ENCODE results near the gene C22orf23.
"Not testable (repeated sequence)": the region's sequence is repeated elsewhere in the genome, so short reads cannot be mapped to it uniquely, and the experiment has no call there.

The C22orf23 gene

DNA sequence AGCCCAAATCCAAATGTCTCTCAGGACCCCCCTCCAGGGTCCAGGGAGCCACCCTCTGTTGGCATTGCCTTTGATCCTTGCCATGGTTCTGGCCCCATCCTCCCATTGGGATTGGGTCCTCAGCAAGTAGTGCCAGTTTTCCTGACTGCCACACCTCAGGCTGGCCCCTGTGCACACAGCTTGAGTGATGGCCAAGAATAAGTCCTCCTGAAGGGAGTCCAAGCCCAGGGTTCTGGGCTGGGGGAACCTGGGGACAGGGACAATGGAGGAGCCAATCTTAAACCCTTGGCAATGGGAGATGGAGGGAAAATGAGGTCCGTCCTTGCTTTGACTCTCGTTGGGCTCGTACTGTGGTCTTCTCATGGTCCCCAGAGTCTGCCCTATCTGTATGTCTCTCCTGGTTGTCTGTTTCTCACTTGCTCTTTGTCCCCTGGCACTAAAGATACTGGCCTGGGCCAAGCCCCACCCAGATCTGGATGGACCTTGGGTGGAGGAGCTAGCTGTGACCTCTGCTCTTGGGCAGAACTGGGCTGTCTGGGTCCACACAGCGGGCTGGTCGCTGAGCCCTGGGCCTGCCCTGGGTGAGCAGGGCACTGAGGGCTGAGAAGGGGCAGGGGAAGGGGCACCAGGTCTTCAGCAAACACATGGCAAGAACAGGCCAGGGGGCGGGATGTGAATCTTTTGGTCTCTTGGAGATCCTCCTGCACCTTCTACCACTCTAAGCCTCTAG lies 28.0 kb upstream of the C22orf23 start:
- DNase-seq: no peak

DNA sequence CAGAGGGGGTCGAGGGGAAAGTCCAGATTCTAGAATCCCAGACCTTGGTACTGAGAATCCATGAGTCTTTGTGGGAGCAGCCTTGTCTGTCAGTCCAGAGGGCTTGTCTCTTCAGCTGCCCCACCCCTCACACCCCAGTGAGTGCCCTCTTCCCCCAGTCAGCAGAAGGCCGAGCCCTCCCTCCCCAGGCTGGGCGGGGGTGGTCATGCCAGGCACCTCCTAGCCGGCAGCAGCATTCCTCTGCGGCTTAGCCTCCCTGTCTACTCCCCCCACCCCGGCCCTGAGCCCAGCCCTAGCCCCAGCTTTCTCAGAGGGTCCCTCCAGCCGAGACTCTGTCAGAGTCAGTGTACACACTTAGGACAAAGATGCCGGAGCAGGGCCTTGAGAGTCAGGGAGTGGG lies 26.4 kb upstream of the C22orf23 start:
- DNase-seq: no peak

DNA sequence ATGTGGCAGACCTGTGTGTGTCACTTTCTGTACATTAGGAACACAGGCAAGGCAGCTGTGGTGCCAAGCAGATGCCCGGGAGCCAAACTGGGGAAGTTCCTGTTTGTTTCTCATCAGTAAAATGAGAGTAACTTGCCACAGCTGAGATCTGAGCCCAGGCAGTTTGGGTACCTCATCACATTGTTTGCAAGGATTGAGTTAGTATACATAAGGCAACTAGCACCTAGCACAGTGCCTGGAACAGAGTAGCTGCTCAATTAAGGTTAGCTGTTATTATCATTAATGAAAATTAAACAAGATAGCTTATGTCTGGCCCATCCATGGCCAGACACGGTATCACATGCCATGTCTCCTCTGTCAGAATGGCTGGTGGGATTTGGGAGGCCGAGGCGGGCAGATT lies 23.1 kb upstream of the C22orf23 start:
- DNase-seq: no peak

DNA sequence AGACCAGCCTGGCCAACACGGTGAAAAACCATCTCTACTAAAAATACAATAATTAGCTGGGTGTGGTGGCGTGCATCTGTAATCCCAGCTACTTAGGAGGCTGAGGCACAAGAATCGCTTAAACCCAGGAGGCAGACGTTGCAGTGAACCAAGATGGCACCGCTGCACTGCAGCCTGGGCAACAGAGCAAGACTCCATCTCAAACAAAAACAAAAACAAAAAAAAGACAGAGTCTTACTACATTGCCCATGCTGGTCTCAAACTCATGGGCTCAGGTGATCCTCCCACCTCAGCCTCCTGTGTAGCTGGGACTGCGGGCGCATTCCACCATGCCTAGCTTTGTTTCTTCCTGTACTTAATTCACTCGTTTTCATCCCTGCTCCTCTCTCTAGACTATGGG lies 22.6 kb upstream of the C22orf23 start:
- DNase-seq: not testable (repeated sequence)

DNA sequence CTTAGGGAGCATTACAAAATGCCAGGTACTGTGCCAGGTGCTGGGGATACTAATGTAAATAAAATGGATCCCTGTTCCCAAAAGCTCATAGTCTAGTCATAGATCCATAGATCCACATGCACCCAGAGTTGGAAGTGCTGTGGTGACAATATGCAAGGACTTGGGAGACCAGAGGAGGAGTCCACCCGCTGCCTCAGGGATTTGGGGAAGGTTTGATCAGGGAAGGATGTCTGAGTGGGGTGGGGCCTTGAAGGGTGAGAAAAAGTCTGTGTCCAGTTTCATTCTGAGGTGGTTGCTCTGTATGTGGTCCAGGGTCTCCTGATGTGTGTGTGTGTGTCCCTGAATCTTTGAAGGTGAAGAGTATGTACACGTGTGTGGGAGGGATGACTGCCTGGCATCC lies 21.8 kb upstream of the C22orf23 start:
- no peak for DNase-seq

DNA sequence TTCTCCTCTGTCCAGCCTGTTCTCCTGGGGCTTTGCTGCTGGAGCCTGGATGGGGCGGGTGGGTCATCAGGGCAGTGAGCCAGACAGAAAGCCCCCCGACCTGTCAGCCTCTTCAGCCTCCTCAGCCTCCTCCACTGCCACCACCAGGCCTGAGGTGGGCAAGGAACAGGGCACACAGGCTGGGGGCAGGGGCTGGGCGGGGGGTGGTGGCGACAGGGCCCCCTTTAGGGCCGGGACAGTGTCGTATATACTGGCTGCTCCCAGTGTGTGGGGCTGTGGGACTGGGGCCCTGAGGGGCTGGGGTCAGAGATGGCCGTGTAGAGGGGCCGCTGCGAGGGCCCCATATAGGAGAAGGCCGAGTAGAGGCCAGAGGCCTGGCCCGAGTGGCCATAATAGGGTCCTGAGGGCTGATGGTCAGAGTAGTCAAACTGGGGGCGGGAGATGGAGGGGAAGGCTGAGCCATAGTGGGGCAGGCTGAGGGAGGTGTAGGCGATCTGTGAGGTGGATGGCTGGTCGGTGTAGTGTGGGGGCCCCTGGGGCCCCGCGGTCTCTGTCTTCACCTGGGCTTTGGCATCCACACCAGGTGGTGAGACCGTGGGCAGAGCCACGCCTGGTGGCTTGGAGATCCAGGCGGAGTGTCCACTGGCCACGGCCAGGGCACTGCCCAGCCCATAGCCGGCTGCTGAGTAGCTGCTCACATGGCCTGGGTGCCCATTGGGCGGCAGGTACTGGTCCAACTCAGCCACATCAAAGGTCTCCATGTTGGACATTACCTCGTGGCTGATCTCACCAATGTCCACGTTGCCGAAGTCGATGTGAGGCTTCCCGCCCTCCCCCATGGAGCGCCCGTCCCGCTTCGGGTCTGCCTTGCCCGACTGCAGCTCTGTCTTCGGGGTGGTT lies 20.1 kb upstream of the C22orf23 start:
- DNase-seq: no peak

DNA sequence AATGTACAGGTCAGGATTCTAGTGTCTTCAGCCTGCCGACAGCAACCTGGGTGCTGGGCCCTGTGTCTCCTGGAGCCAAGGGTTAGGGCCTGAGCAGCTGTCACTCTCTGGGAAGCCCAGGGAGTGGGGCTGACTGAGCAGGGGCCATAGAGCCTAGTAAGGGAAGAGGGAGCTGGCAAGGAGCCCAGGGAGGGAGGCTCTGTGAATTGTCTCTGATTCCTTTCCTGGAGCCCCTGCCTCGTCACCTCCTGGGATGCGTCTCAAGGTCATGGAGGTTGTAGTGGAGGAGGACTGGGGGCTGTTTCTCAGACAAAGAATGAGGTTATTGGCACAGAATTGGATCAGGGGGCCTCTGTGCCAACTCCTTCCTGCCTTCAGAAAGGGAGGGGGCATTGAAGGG lies 19.1 kb upstream of the C22orf23 start:
- no peak for DNase-seq

DNA sequence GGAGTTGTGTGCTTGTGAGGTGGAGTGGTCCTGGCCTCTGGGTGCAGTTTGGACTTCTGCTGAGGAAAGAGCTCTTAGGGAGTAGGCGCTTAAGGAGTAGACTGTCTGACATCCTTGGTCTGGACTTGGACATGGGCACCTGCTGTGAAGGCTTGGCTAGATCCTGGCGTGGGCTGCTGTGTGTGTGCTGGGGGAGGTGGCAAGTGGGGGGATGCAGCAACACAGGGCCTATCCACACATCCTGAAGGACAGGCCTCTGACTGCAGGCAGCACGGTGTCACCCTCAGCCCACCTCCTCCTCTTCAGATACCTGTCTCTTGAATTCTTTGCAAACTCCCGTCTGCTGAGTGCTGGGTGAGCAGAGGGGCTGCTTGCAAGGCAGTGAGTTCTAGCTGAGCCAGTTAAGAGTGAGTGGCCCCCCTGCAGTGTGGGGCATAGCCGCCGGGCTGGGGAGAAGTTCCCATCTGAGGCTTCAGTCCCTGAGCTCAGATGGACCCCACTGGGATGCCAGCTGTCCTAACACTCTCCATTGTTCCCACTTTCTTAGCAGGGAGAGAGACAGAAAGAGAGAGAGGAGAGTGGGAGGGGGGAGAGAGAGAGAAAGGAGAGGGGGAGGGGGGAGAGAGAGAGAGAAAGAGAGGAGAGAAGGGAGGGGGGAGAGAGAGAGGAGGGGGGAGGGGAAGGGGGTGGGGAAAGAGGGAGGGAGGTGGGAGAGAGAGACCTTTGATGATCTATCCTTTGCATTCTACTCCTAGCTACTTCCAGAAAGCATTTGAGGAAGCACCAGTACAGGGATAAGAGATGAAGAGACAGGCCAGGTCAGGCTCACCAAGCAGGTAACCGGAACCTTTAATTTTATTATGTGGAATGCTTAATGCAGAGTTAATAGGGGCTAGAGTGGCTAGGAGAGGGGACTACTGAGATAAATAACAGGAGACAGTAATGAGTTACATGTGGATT lies 18.4 kb upstream of the C22orf23 start:
- no peak for DNase-seq

DNA sequence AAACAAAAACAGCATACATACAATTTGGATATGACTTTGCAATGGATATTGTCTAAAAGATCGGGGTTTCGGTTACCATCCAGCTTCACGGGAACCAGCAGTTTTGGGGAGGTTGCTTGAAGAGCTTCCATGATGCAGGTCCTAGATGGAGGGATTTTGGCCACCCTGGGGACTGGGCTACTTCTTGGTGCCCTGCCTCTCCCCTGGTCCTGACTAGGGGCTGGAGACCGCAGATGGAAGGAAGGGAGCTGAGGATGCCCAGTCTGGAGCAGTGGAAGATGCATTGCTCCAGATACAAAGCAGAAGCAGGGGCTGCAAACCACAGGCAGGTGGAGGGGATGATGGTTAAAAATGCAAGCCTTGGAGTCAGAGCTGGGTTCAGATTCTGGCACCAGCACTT lies 17.5 kb upstream of the C22orf23 start:
- no peak for DNase-seq

DNA sequence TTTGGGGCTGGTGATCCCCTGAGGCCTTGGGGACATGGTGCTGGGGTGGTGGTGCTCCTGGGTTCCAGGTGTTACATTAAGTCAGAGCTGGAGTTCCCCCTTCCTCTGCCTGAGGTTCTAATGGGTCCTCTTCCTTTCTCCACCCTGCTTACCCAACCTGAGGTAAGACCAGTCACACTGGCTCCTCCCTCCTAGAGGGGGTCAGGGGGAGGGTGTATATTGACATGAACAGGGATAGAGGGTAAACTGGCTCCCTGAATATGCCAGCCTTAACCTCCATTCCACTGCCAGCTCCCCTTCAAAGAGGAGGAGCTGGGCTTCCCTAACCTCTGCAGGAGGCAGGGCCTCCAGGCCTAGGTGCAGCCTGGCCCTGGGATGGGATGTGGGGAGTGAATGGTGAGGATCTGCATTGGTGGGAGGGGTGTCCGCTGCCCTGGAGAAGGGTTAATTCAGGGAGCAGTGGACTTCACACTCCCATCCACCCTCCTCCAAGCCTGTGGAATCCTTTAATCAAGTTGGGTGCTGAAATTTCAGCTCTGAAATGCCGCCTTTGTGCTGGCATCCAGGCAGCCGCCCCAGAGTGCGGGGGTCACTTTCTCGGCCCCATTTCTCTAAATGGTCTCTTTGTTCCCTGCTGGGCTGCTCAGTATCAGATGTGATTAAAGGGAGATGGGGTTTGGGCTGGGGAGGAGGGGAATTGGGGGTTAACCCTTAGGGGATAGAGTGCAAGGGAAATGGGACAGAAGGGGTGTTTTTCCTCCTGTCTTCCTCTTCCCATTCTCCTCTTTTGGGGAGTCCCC lies 15.3 kb upstream of the C22orf23 start:
- DNase-seq: no peak

DNA sequence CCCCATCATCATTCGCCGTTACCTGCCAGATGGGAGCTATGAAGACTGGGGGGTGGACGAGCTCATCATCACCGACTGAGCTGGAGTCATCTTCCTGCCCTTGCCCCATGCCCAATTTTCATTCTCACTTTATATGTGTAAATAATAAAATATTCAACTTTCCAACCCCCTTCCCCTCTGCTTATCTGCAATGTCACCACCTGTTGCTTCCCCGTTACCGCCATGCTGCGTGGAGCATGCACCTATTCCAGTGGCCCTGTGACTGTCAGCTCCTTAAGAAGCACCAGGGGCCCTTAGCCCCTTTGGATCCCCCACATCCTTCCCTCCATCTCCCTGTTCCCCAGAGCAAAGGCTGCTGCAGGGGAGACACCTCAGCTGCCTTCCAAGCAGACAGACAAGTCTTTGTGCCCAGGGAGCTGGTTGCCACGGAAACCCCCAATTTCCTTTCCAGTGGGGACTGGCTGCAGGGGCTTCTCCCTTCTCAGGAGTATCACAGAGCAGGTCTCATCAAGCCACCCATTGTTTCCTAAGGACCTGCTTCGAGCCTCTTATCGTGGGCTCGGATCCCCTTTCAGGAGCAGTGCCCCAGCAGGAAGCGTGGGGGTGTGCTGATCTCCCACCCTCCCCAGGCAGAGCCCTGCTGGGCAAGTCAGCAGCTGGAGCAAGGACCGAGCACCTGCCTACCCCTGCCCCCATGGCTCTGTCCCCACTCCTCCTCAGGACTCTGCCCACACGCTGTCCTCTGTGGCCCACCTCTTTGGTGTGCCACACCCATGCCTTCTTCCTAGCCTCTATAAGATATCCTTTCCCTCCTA lies 14.4 kb upstream of the C22orf23 start:
- DNase-seq: no peak

DNA sequence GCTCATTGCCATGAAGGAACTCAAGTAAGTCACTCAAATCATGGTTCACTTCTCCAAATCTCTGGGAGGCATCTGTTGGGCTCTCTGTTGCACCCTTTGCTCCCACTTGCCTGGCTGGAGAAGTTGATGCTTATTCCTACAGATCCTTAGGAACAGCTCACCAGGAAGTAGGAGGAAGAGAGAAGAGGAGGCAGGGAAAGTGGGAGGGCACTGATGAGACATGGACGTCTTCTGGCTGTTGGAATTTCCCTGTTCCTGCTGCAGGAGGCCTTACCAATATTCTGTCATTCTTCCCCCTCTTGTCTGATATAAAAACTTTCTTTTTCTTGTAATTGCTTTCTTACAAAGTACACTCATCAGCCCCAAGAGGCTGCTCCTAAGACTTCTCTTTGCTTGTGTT lies 13.7 kb upstream of the C22orf23 start:
- DNase-seq: no peak

DNA sequence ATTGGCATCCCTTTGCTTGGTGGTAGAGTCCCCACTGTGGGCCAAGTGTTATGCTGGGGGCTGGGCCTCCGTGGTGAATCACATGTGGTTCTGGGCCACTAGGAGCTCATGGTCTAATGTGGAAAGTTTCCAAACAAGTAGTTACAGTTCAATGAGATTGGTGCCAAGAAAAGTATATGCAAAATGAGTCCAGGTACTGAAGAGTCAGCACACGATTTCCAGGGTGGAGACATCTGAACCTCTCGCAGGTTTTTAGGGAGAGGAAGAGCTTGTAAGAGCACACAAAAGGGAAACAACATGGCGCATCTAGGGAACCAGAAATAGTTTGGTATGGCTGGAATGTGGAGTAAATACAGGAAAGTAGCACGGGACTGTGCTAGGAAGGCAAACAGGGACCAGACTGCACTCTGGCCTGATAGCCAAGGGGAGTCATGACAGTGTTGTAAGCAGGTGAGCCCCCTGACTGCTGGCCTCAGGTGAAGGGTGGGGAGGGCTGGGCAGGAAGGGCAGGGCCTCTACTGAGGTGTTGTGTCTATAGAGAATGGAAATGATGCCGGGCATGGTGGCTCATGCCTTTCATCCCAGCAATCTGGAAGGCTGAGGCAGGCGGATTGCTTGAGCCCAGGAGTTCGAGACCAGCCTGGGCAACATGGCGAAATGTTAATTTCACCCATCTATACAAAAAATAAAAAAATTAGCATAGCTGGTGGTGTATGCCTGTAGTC lies 12.7 kb upstream of the C22orf23 start:
- DNase-seq: no peak

DNA sequence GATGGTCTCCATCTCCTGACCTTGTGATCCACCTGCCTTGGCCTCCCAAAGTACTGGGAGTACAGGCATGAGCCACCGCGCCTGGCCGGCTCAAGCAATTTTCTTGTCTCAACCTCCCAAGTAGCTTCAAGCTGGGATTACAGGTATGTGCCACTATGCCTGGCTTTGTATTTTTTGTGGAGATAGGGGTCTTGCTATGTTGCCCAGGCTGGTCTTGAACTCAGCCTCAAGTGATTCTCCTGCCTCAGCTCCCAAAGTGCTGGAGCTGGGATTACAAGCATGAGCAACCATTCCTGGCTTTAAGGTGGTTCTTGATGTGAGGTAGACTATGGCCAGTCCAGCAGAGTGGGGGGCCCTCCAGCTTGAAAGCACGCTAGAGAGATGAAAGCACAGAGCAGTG lies 7.7 kb upstream of the C22orf23 start:
- no peak for DNase-seq

DNA sequence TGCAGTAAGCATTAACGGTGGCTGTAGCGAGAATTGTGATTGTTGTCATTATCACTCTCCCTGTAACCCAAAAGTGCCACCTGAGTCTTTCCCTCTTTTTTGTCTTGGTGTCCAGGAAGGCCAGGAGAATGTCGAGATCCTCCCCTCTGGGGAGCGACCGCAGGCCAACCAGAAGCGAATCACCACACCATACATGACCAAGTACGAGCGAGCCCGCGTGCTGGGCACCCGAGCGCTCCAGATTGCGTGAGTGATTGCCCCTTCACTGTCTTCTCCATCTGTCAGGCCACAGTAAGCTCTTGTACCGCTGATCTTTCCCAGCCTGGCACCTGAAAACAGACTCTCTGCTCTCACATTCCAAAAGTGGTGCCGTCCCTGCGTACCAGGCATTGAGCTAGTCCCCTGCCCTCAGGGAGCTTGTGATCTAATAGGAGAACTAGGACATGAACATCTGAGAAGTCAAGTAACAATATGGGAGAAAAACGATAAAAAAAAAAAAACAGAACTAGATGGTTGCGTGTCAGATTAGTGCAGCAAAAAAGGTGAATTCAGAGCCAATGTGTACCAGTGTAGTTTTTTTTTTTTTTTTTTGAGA lies 5.9 kb upstream of the C22orf23 start:
- no peak for DNase-seq

DNA sequence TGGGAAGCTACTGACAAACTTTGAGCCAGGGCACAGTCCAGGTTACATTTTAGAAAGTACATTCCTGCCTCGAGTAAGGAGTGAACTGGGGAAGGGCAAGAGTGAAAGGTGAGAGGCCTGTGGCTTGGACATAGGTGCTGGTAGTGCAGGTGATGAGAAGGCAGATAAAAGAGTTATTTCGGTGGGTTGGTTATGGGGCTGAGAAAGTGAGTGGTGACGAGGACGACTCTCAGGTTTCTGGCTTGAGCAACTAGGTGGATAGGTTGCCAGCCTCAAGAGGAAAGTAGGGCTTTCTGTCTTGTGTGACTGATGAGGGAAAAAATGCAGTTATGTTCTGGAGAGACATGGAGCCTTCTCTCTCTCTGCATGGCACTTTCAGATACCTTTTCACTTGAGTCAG lies 3.8 kb upstream of the C22orf23 start:
- no peak for DNase-seq

DNA sequence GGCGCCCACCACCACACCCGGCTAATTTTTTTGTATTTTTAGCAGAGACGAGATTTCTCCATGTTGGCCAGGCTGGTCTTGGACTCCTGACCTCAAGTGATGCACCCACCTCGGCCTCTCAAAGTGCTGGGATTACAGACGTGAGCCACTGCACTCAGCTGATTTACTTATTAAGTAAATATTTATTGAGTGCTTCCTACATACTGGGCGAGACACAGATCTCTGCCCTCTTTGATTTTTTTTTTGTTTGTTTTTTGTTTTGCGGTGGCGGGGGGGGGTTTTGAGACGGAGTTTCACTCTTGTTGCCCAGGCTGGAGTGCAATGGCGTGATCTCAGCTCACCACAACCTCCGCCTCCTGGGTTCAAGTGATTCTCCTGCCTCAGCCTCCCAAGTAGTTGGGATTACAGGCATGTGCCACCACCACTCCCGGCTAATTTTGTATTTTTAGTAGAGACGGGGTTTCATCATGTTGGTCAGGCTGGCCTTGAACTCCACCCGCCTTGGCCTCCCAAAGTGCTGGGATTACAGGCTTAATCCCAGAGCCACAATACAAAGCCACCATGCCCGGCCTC lies 2.5 kb upstream of the C22orf23 start:
- not testable (repeated sequence) for DNase-seq

DNA sequence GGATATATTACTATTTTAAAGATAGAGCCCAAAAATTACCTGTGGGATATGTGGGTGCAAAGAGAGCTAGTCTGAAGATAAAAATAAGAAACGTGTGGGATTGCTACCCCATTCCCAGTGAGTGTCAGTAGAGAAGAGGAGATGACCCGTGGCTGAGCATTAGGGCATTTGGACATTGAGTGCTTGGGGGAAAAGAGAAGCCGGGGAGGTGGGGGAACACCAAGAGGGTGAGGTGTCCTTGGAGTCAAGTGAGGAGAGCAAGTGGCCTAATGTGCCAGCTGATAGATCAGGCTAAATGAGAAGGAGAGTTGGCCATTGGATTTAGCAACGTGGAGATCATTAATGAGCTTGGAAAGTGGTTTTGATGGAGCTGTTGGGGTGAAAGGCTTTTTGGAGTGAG lies 1.3 kb upstream of the C22orf23 start:
- DNase-seq: no peak

DNA sequence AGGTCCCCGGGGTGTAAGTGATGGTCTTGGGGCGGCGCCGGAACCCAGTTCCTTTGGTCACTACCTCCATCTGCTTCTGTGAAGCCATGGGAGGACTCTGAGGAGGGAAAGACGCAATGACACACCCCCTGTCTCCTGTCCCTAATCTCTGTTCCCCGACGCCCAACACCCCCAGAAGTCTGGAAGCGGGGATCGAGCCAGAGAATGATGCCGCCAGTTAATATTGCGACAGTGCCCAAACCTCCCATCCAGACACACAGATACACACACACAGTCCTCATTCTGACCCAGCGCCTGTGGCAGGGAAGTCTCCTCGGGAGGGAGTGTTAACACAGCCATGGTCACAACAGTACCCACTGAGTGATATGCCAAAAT lies 352 bp downstream of the C22orf23 start:
- no peak for DNase-seq

DNA sequence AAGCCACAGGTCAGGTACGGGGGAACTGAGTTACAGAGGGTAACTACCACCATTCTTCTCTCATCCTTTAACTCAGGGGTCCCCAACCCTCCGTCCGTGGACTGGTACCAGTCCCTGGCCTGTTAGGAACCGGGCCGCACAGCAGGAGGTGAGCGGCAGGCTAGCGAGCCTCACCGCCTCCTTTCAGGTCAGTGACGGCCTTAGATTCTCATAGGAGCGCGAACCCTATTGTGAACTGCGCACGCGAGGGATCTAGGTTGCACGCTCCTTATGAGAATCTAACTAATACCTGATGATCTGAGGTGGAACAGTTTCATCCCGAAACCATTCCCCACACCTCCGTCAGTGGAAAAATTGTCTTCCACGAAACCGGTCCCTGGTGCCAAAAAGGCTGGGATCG lies 772 bp downstream of the C22orf23 start:
- not testable (repeated sequence) for DNase-seq
